Measurements from ENCODE around the gene GFER.
"Not testable (repeated sequence)": the region's sequence is repeated elsewhere in the genome, so short reads cannot be mapped to it uniquely, and the experiment has no call there.

Gene GFER

DNA sequence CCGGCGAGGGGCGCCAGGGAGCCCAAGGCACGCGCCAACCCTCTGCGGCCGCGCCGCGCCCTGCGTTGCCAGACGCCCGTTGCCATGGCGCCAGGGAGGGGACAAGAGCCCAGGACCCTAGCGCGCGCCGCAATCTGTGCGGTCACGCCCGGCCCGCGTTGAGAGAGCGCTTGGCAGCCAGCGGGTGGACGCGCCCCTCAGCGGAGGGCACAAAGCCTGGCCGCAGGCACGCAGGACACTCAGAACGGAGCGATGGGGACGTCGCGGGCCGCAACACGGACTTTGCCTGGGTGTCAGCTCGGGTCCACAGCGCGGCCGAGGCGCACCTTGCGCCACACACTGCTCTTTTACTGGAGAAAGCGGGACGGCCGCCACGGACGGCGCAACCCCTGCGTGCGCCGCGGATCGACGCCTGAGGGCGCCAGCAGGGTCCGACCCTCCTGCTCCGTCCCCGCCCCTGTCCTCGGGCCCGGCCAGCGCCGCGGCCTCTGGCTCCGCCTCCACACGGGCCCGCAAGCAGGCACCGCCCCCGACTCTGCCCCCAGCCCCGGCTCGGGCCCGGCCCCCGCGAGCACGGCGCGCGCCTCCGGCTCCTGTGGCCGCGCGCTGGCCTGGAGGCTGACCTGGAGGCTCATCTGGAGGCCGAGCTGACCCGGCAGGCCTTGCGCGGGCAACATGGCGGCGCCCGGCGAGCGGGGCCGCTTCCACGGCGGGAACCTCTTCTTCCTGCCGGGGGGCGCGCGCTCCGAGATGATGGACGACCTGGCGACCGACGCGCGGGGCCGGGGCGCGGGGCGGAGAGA lies at the start of gene GFER:
Gene GFER (plus strand): TSS at position 650 of the 803 bp plus-strand sequence. CDS start 26 bp downstream, at position 676.
- DNase-seq (ENCODE audit: low read depth in 4 of 4, low spot score in 1 of 4): peak in 1 of 4 experiments; percentile 76

DNA sequence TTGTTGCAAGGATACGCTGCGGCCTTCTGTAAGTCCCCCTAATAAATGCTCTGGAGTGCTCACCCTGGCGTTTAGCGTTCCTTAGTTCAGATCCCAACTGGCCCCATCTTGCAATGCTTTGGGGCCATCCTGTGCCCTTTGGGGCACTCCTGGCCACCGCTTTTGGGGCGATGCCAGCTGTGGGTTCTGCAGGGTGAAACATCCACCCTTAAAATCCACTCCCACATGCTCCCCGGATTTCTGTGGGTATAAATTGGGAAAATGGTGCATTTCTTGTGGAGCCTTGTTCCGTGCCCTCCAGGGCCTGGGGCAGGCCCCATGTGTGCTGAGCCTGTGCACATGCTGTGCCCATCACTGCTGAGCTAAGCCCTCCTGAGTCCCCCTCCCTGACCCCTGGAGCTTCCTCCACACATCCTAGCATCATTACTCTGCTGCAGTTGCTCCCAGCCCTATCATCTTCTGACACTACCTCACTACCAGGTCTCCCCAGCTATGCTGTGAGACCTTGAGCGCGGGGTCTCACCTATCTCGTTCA lies 47.0 kb upstream of the GFER start:
- DNase-seq (ENCODE audit: low read depth in 4 of 4, low spot score in 1 of 4): no peak

DNA sequence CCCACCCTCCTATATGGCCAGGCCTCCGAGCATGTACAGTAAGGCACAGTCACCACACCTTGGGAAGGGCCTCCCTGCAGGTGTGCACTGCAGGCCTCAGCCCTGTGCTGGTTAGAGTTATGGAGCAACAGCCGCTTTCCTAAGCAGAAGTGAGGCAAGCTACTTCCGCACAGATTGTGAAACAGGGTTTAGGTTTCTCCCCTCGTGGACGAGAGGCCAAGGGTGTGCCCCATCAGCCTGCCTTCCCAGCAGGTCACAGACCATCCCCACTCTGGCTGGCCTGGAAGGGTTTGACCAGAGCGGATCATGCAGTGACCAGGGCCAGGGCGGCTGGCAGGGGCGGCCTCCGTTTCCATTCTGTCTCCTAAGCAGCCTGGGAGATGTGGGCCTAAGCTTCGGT lies 45.7 kb upstream of the GFER start:
- no peak for DNase-seq (ENCODE audit: low read depth in 4 of 4, low spot score in 1 of 4)

DNA sequence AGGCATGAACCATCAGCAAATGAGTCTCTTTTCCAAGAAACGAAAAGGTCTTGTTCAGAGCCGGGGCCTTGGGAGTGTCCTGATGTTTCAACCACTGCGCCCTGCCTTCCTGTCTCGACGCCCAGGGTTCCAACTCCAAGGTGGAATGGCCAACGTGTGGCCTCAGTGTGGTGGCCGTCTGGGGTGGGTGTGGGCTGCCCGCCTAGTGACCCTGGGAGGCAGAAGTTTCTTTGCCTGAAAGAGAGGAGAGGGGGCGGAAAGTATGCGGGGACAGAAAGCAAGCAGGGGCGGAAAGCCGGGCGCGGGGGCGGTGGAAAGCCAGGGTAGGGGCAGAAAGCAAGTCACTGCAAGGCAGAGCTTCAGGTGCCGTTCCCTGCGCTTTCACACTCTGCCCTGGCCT lies 45.1 kb upstream of the GFER start:
- DNase-seq (ENCODE audit: low read depth in 4 of 4, low spot score in 1 of 4): no peak

DNA sequence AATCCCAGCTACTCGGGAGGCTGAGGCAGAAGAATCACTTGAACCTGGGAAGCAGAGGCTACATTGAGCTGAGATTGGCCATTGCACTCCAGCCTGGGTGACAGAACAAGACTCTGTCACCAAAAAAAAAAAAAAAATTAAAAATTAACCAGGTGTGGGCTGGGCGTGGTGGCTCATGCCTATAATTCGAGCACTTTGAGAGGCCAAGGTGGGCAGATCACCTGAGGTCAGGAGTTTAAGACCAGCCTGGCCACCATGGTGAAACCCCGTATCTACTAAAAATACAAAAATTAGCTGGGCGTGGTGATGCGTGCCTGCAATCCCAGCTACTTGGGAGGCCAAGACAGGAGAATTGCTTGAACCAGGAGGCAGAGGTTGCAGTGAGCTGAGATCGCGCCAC lies 44.2 kb upstream of the GFER start:
- DNase-seq (ENCODE audit: low read depth in 4 of 4, low spot score in 1 of 4): not testable (repeated sequence)

DNA sequence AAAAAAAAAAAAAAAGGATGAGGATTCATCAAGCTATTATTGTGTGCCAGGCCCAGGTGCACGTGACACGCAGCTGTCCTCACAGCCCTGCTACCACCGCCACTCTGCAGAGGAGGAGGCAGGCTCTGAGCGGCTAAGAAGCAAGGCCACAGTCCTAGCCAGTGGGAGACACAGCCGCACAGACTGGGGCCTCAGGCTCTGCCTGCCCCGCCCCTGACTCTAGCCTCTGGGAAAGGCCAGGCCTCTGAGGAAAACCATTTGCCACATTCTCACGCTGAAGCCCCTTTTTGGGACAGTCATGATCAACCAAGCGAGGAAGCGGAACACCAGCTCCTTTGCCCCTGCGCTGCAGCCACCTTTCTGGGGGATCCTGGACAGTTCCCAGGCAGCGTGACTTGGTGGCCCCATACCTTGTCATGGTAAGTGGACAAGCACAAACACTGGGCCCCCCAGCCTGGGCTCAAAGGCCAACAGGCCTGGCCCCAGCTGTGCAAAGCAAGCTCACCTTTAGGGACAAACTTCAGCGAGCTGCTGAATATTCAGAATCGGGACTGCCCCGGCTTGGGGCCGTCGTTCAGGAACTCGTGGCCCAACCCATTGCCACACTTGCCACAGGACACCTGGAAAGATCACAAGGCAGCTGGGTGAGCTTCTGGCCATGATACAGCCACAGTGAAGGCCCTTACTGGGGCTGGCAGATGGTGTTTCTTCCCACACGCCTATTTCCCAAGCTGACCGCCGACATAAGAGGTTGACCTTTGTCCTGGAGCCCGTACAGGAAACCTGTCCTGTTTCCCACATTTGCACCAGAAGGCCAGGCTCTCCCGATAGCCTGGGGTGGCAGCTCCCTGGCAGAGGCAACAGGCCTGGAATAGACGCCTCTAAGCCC lies 43.5 kb upstream of the GFER start:
- DNase-seq (ENCODE audit: low read depth in 4 of 4, low spot score in 1 of 4): no peak

DNA sequence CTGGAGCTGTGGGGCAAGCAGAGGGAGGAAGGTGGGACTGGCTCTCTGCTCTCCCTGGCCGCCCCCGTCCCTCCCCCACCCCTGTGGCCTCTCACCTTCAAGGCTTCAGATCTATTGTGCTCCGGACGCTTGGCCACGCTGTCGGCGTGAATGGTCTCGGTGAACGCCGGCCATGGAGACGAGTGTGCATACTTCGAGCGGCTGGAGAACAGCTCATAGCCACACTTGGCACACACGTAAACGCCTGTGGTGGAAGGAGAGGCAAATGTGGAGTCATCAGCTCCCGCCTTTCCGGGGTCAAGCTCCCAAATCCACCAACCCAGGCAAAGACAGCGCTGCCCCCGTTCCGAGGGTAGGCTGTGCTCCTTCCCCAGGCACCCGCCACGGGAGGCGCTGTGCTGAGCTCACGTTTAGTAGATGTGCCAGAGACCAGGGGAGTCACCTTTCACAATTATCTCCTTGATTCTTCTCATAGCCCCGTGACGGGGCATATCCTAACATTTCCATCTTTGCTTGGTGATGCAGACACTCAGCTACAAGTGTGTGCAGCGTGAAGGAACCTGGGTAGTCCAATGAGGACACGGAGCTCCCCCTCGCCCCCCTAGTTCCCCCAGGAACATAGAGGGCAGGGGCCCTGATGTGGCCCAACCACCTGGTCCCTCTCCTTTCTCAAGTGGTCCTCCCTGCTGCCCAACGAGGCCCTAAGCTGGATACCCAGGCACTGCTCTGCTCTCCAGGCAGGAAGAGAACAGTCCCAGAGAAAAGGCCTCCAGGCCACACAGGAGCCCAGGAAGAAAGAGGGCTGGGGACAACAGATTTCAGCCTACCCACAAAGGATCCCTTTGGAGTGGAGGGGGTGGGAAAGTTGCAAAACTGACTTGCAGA lies 42.6 kb upstream of the GFER start:
- no peak for DNase-seq (ENCODE audit: low read depth in 4 of 4, low spot score in 1 of 4)

DNA sequence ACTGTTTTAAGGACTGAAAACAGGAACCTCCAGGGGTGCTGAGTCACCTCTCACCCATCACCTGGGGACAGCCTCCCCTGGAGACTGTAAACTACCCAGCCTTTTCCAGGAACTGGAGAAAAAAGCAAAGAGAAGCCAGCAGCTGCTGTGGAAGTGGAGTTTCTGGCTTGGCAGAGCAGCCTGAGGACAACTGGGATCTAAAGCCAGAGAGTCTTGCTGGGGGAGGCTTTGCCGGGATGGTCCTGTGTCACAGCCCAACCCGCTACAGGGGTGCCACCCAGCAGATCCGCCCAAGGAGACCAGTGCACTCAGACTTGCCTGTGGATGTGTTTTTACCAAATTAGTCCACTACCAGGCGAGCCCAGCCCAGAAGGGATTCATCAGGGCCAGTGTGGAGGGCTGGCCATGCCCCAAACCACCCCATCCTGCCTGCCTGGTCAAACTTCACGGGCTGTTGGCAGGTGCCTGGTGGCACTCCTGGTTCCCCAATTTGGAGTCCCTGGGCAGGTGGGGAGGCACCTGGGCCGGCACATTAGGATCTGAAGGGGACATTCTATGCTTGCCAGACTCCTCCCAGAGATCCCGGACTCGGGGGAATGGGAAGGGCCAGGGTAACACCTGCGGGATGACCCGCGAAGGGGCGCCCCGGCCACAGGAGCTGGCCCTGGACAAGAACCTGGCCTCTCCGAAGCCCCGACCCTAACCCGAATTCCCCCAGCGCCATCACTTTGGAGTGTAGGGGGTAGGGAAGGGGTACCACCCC lies 41.8 kb upstream of the GFER start:
- DNase-seq (ENCODE audit: low read depth in 4 of 4, low spot score in 1 of 4): no peak

DNA sequence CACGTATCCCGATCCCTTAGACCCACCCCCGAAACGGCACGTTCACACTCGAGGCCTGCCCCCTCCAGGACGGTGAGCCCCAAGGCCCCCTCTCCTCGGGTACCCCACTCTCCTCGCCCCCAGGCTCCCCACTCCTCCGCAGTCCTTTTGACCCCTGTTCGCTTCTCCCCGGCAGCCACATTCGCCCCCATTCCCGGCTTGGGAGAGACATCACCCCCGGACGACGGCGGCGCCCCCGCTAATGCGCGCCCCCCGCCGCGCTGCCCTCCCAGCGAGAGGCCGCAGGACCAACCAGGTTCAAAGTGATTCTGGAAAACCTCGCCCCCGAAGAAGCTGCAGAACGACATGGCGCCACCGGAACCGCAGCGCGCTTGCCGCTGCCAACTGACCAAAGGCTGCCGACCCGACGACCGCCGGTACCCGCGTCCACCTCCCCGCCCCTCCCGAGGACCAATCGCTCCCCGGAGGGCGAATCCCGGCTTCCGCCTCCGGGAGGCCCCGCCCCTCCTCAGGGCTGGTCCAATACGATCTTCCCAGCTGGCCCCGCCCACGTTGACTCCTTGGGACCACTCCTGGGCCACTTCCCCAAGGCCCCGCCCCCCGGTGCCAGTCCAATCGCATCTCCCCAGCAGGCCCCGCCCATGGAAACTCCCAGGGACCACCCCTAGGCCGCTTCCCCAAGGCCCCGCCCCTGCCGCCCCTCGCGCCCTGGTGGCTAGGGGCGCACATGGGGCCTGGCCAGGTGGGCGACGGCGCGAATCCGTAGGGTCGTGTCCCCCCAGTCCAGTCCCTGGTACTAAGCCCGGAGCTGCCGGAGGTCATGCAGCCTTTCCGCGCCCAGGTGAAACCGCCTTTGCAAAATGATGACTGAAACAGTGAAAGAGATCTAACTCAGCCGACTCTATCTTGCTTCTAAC lies 40.9 kb upstream of the GFER start, which contains the start of gene MSRB1:
Gene MSRB1 (minus strand): TSS at position 390 of the 917 bp plus-strand sequence. CDS start 43 bp downstream, at position 347.
- peak; percentile 97 to 100 (median 100) for DNase-seq (ENCODE audit: low read depth in 4 of 4, low spot score in 1 of 4)

DNA sequence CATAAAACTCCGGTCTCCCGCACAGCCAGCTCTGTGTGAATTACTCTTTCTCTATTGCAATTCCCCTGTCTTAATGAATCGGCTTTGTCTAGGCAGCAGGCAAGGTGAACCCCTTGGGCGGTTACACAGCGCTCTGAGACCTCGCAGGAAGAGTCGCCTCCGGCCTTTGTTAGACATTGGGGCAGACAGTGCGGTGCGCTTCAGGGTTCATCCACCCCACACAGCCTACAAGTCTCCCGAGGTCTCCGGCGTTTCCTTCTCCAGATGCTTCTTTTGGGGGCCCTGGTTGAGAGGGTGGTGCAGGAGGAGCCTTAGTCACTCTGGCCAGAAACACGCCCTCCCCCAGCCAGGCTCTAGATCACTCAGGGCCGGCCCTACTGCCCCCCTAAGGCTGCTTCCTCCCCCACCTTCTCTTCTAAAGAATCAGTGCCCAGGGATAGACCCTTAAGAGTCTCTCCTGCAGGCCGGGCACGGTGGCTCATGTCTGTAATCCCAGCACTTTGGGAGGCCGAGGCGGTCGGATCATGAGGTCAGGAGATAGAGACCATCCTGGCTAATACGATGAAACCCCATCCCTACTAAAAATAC lies 39.3 kb upstream of the GFER start:
- DNase-seq (ENCODE audit: low read depth in 4 of 4, low spot score in 1 of 4): no peak

DNA sequence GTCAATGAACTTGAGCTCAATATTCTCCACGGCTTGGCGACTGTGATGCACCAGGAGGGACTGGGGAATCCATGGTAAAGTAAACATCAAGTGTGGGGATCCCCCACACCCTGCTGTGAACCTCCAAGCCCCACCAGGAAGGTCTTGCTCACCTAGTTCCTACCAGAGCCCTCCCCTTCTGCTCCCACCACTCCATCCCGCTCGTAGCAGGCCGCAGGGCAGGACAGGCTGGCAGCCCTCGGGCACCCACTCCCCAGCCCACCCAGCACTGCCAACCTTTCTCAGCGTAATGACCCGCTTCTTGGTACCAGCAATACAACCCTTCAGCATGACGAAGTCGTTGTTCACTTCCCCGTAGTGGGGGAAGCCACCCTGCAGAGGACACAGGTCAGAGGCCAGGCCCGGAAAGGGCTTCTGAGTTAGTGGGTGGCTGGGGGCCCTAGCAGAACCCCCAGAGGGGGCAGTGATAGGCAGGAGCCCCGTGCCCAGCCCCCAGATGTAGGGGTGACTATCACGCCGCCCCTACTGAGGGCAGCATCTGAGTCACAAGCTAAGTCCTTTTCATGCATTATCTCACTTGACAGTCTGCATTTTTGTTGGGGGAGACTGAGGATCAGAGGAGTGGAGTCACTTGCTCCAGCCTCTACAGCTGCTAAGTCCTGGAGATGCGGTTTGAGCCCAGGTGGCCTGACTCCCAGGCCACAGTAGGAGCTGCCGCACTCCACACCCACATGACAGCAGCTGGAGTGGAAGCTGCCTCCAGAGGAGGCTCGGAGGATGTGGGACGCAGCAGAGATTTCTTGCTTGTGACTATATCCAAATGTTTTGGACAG lies 38.2 kb upstream of the GFER start:
- DNase-seq (ENCODE audit: low read depth in 4 of 4, low spot score in 1 of 4): no peak

DNA sequence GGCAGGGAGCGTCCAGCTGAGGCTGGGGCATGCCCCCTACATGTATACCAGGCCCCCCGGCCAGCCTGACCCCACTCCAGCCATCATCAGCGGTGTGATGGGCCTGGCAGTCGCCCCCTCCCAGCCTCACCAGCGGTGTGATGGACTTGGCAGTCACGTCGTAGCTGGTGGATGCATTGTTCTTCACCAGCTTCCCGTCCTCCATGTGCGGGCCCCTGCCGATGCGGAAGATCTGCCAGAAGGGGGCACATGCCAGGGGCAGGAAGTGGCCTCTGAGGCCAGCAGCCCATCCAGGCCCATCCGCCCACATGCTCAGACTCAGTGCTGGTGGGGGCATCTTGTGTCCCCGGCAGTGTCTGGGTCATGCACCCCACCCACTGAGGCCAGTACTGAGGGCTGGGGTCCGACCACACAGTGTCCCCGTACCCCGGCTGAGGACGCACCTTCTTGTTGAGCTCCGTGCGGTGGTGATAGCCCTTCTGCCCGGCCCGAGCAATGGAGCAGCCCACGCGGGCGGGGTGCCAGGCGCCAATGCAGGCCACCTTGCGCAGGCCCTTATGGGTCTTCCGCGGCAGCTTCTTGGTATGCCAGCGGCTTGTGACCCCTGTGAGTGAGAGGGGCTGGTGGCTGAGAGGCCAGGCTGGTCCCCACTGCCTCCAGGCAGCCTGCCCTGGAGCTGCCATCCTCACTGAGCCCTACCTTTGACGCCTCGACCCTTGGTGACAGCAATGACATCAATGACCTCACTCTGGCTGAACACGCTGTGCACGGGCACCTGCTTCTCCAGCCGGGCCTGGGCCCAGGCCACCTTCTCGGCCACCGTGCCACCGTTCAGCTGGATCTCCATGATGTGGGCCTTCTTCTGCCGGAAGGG lies 37.3 kb upstream of the GFER start:
- no peak for DNase-seq (ENCODE audit: low read depth in 4 of 4, low spot score in 1 of 4)

DNA sequence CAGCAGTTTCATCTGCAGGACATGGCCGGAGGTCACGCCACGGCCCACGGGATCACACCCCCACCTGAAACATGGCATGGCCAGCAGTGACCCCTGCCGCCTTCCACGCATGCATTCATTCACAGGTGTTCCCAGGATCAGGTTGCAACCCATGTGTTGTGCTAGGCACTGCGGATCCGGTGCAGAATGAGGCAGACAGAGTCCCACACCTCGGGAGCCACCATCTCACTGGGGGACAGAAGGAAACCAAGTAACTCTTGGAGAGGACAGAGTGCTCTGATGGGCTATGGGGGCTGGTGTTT lies 36.7 kb upstream of the GFER start:
- DNase-seq (ENCODE audit: low read depth in 4 of 4, low spot score in 1 of 4): no peak

DNA sequence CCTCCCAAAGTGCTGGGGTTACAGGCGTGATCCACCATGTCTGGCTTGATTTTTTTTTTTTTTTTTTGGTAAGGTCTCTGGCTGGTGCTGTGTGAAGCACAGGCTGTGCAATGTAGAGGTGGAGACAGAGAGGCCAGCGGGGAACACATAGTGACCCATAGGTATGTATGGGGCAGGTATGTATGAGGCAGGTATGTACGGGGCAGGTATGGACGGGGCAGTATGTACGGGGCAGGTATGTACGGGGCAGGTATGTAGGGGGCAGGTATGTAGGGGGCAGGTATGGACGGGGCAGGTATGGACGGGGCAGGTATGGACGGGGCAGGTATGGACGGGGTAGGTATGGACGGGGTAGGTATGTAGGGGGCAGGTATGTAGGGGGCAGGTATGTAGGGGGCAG lies 34.5 kb upstream of the GFER start:
- no peak for DNase-seq (ENCODE audit: low read depth in 4 of 4, low spot score in 1 of 4)

DNA sequence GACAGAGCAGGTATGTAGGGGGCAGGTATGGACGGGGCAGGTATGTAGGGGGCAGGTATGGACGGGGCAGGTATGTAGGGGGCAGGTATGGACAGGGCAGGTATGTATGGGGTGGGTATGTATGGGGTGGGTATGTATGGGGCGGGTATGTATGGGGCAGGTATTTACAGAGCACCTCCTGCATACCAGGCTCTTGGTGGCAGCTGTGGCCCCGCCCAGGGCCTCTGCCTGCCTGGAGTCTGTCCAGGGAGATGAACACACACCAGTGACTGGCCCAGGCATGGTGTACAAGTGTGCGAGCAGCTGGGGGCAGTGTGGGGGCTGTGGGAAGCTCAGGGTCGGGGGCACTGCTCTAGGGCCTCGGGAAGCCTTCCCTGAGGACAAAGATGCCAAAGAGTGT lies 33.9 kb upstream of the GFER start:
- DNase-seq (ENCODE audit: low read depth in 4 of 4, low spot score in 1 of 4): no peak

DNA sequence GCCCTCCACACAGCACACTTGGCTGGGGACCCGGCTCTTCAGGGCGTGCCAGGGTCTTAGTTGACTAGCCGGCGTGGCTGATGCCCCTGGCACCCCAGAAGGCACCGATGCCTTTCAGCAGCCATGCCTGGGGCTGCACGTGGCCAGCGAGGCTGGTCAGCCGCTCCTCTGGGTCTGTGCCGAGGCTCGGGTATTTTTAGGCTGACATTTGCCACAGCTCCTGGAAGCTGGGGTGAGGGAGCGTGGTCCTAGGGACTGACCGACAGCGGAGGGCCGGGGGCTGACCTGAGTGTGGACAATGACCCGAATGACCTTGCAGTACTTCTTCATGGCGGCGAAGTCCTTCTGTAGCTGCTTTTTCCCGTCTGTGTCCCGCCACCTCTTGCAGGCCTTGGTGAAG lies 33.4 kb upstream of the GFER start:
- no peak for DNase-seq (ENCODE audit: low read depth in 4 of 4, low spot score in 1 of 4)

DNA sequence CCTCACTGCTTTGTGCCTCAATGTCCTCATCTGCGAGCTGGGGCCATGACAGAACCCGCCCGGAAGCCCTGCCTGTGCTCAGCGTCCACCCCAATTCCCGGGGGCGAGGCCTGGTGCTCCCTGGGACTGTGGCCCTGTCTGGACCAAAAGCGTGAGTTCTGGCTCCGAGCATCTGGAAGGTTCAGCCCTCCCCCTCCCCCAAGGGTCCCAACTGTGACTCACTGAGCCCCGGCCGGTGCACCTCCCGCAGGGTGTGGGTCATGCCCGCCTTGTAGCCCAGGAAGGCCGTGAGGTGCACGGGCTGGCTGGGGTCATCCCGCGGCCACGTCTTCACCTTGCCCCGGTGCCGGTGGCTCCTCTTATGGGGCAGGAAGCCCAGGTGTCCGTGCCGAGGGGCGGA lies 30.3 kb upstream of the GFER start:
- no peak for DNase-seq (ENCODE audit: low read depth in 4 of 4, low spot score in 1 of 4)

All from stimulated activated CD4-positive, alpha-beta T cell treated with anti-CD3 and anti-CD28 coated beads, Interleukin-1b, Interleukin-23, amount 100 ng/mL, for 24 hours (primary cell).